Activated CD8-positive, alpha-beta memory T cell treated with anti-CD3 and anti-CD28 coated beads for 4 hours (primary cell): ENCODE results near the gene MLXIPL.
"Not testable (repeated sequence)": the region's sequence is repeated elsewhere in the genome, so short reads cannot be mapped to it uniquely, and the experiment has no call there.

Experiments
- DNase-seq, 2 donors: peaks; one replicate each; pipeline ENCODE4 v3.0.0-alpha.2; 2020; ENCODE audit warnings: low read depth in 2 of 2

Gene MLXIPL

GRCh38 chr7:73646785-73647724 is 22.7 kb upstream of the MLXIPL start:
- no peak for DNase-seq

- DNase-seq = no peak
Measured at GRCh38 chr7:73645643-73646174, 21.4 kb upstream of the MLXIPL start.

- no peak for DNase-seq
Measured at GRCh38 chr7:73644688-73645286, 20.5 kb upstream of the MLXIPL start.

GRCh38 chr7:73642834-73643233 is 18.5 kb upstream of the MLXIPL start:
- no peak for DNase-seq

GRCh38 chr7:73638911-73639310 is 14.6 kb upstream of the MLXIPL start:
- no peak for DNase-seq

GRCh38 chr7:73635428-73636200 is 11.3 kb upstream of the MLXIPL start:
- DNase-seq = no peak

GRCh38 chr7:73633844-73634243 is 9.5 kb upstream of the MLXIPL start:
- DNase-seq = no peak

- DNase-seq = no peak
Measured at GRCh38 chr7:73633323-73633722, 9.0 kb upstream of the MLXIPL start.

GRCh38 chr7:73631558-73631957 is 7.2 kb upstream of the MLXIPL start:
- no peak for DNase-seq

GRCh38 chr7:73628504-73628903 is 4.2 kb upstream of the MLXIPL start:
- no peak for DNase-seq

- DNase-seq = no peak
Measured at GRCh38 chr7:73626814-73627213, 2.5 kb upstream of the MLXIPL start.

GRCh38 chr7:73625276-73625675 is 954 bp upstream of the MLXIPL start:
- no peak for DNase-seq

- DNase-seq = no peak
Measured at GRCh38 chr7:73624669-73625001, 313 bp upstream of the MLXIPL start.

GRCh38 chr7:73622909-73623797 is 1.2 kb downstream of the MLXIPL start:
- DNase-seq = no peak

GRCh38 chr7:73622527-73622908 is 1.8 kb downstream of the MLXIPL start:
- DNase-seq = no peak

- DNase-seq = no peak
Measured at GRCh38 chr7:73621168-73622063, 2.9 kb downstream of the MLXIPL start.

- not testable (repeated sequence) for DNase-seq
Measured at GRCh38 chr7:73619394-73619793, 4.9 kb downstream of the MLXIPL start.

- no peak for DNase-seq
Measured at GRCh38 chr7:73618538-73618937, 5.8 kb downstream of the MLXIPL start.

GRCh38 chr7:73617520-73617919 is 6.8 kb downstream of the MLXIPL start:
- DNase-seq = not testable (repeated sequence)

GRCh38 chr7:73615886-73616285 is 8.4 kb downstream of the MLXIPL start:
- no peak for DNase-seq
